Embryonic facial prominence (tissue), 1 donor: ENCODE results near the gene PCDHGA9.
"Not testable (repeated sequence)": the region's sequence is repeated elsewhere in the genome, so short reads cannot be mapped to it uniquely, and the experiment has no call there.

ENCODE experiments used
- DNase-seq: peaks from one replicate; pipeline ENCODE4 v3.0.0-alpha.2; 2016; ENCODE audit errors: extremely low spot score

The PCDHGA9 gene

GRCh38 chr5:141384471-141385267 lies 17.9 kb upstream of the PCDHGA9 start:
- DNase-seq: no peak

DNA sequence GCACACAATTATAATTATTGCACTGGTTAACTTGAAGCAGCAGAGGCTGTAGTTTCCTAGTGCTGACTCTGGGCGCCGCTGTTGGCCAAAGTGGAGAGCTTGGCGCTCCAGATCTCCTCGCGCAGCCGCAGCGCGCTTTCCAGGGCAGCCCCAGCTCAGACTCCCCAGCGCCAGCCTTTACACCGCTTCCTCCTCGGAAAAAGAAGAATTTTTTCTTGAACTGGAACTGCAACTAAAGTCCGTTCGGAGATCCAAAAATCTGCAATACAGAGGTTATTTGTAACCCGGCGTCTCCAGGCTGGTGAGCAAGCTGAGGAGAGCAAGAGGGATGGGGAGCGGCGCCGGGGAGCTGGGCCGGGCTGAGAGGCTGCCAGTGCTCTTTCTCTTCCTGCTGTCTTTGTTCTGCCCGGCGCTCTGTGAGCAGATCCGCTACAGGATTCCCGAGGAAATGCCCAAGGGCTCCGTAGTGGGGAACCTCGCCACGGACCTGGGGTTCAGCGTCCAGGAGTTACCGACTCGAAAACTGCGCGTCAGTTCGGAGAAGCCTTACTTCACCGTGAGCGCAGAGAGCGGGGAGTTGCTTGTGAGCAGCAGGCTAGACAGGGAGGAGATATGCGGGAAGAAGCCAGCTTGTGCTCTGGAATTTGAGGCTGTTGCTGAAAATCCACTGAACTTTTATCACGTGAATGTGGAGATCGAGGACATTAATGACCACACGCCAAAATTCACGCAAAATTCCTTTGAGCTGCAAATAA lies 14.8 kb upstream of the PCDHGA9 start, which contains the start of gene PCDHGB4:
PCDHGB4 (plus strand) TSS at position 142 of the 755 bp plus-strand sequence; CDS start at position 329, 187 bp downstream.
- DNase-seq: not testable (repeated sequence)

GRCh38 chr5:141388661-141389060 lies 13.9 kb upstream of the PCDHGA9 start:
- DNase-seq: no peak

DNA sequence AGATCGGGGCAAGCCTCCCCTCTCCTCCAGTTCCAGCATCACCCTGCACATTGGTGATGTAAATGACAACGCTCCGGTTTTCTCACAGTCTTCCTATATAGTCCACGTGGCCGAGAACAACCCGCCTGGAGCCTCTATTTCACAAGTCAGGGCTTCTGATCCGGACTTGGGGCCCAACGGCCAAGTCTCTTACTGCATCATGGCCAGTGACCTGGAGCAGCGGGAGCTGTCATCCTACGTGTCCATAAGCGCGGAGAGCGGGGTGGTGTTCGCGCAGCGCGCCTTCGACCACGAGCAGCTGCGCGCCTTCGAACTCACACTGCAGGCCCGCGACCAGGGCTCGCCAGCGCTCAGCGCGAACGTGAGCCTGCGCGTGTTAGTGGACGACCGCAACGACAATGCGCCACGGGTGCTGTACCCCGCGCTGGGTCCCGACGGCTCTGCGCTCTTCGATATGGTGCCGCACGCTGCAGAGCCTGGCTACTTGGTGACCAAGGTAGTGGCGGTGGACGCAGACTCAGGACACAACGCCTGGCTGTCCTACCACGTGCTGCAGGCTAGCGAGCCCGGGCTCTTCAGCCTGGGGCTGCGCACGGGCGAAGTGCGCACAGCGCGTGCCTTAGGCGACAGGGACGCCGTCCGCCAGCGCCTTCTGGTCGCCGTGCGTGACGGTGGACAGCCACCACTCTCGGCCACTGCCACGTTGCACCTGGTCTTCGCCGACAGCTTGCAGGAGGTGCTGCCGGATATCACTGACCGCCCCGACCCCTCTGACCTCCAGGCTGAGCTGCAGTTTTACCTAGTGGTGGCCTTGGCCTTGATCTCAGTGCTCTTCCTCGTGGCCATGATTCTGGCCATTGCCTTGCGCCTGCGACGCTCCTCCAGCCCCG lies 13.2 kb upstream of the PCDHGA9 start:
- DNase-seq: no peak

GRCh38 chr5:141392429-141393198 lies 10.0 kb upstream of the PCDHGA9 start, which contains the start of gene PCDHGA8:
PCDHGA8 (plus strand) TSS chr5:141392633; CDS start chr5:141392814, 181 bp downstream.
- DNase-seq: no peak

DNA sequence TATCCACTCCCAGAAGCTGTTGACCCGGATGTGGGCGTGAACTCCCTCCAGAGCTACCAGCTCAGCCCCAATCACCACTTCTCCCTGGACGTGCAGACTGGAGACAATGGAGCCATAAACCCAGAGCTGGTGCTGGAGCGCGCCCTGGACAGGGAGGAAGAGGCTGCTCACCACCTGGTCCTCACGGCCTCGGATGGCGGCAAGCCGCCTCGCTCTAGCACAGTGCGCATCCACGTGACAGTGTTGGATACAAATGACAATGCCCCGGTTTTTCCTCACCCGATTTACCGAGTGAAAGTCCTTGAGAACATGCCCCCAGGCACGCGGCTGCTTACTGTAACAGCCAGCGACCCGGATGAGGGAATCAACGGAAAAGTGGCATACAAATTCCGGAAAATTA lies 9.3 kb upstream of the PCDHGA9 start:
- DNase-seq: no peak

GRCh38 chr5:141394401-141395187 lies 8.0 kb upstream of the PCDHGA9 start:
- not testable (repeated sequence) for DNase-seq

- DNase-seq: not testable (repeated sequence)
Observed at GRCh38 chr5:141397756-141398551, 4.6 kb upstream of the PCDHGA9 start, which contains the start of gene PCDHGB5. PCDHGB5 (plus strand) TSS chr5:141397947; CDS start chr5:141398128, 181 bp downstream.

DNA sequence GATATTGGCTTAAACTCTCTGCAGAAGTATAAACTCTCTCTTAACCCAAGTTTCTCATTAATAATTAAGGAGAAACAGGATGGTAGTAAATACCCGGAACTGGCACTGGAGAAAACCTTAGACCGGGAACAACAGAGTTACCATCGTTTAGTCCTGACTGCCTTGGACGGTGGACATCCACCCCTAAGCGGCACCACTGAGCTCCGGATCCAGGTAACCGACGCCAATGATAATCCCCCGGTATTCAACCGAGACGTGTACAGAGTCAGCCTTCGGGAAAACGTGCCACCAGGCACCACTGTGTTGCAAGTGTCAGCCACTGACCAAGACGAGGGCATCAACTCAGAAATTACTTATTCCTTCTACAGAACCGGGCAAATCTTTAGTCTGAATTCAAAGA lies 4.0 kb upstream of the PCDHGA9 start:
- DNase-seq: no peak

DNA sequence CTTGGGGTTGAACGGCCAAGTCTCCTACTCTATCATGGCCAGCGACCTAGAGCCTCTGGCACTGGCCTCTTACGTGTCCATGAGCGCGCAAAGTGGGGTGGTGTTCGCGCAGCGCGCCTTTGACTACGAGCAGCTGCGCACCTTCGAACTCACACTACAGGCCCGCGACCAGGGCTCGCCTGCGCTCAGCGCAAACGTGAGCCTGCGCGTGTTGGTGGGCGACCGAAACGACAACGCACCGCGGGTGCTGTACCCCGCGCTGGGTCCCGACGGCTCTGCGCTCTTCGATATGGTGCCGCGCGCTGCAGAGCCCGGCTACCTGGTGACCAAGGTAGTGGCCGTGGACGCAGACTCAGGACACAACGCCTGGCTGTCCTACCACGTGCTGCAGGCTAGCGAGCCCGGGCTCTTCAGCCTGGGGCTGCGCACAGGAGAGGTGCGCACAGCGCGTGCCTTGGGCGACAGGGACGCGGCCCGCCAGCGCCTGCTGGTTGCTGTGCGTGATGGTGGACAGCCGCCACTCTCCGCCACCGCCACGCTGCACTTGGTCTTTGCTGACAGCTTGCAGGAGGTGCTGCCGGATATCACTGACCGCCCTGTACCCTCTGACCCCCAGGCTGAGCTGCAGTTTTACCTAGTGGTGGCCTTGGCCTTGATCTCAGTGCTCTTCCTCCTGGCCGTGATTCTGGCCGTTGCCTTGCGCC lies 2.9 kb upstream of the PCDHGA9 start:
- DNase-seq: no peak

DNA sequence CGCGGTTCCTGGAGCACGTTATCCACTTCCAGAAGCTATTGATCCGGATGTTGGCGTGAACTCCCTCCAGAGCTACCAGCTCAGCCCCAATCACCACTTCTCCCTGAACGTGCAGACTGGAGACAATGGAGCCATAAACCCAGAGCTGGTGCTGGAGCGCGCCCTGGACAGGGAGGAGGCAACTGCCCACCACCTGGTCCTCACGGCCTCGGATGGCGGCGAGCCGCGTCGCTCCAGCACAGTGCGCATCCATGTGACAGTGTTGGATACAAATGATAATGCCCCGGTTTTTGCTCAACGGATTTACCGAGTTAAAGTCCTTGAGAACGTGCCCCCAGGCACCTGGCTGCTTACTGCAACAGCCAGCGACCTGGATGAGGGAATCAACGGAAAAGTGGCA lies 809 bp downstream of the PCDHGA9 start:
- no peak for DNase-seq

DNA sequence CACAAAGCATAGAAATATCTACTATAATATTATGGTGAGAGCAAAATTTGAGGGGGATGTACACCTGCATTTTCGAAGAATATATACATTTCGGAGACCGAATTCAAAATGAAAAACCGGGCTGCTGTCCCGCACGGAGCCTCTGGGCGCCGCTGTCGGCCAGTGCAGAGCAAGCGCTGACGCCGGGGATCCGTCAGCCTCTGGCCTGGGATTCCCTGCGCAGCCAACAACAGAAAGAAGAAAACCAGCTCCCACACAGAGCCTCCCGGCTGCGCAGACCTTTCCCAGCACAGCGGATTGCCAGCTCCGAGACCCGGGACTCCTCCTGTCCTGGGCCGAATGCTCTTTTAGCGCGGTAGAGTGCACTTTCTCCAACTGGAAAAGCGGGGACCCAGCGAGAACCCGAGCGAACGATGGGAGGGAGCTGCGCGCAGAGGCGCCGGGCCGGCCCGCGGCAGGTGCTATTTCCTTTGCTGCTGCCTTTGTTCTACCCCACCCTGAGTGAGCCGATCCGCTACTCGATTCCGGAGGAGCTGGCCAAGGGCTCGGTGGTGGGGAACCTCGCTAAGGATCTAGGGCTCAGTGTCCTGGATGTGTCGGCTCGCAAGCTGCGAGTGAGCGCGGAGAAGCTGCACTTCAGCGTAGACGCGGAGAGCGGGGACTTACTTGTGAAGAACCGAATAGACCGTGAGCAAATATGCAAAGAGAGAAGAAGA lies 5.4 kb downstream of the PCDHGA9 start, which contains the start of gene PCDHGB6:
PCDHGB6 (plus strand) TSS at position 232 of the 716 bp plus-strand sequence; CDS start at position 414, 182 bp downstream.
- DNase-seq: not testable (repeated sequence)

DNA sequence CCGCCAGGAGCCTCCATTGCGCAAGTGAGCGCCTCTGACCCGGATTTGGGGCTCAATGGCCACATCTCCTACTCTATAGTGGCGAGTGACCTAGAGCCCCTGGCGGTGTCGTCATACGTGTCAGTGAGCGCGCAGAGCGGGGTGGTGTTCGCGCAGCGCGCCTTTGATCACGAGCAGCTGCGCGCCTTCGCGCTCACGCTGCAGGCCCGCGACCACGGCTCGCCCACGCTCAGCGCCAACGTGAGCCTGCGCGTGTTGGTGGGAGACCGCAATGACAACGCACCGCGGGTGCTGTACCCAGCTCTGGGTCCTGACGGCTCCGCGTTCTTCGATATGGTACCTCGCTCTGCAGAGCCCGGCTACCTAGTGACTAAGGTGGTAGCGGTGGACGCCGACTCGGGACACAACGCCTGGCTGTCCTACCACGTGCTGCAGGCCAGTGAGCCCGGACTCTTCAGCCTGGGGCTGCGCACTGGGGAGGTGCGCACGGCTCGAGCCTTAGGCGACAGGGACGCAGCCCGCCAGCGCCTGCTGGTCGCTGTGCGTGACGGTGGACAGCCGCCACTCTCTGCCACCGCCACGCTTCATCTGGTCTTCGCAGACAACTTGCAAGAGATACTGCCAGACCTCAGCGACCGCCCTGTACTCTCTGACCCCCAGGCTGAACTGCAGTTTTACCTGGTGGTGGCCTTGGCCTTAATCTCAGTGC lies 7.2 kb downstream of the PCDHGA9 start:
- no peak for DNase-seq

DNA sequence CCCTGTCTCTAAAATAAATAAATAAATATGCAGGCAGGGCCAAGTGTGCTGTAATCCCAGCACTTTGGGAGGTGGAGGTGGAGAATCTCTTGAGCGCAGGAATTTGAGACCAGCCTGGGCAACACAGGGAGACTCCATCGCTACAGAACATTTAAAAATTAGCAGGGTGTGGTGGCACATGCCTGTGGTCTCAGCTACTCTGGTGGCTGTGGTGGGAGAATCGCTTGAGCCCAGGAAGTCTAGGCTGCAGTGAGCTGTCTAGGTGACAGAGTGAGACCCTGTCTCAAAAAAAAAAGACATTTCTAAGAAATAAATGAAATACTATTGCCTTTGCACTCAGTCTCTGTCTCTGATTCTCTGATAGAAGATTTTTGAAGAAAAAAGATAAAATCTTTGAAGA lies 9.0 kb downstream of the PCDHGA9 start:
- no peak for DNase-seq

- DNase-seq: no peak
Observed at GRCh38 chr5:141412854-141413539, 10.4 kb downstream of the PCDHGA9 start, which contains the start of gene PCDHGA10. PCDHGA10 (plus strand) TSS chr5:141412987; CDS start chr5:141413176, 189 bp downstream.

DNA sequence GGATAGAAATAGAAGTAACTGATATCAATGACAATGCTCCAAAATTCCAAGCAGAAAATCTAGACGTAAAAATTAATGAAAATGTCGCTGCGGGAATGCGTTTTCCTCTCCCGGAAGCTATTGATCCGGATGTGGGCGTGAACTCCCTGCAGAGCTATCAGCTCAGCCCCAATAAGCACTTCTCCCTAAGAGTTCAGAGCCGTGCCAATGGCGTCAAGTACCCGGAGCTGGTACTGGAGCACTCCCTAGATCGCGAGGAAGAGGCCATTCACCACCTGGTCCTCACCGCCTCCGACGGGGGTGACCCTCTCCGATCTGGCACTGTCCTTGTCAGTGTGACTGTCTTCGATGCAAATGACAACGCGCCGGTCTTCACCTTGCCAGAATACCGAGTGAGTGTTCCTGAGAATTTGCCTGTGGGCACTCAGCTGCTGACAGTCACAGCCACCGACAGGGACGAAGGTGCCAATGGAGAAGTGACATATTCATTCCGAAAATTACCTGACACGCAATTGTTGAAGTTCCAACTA lies 11.0 kb downstream of the PCDHGA9 start:
- DNase-seq: no peak
